Osteocyte (in vitro differentiated cells): ENCODE results near the gene RFTN2. TPM values are rescaled to one million over a fixed set of nuclear protein-coding genes. Genes with fewer than 3 reads are reported as not detected.
A peak's percentile ranks its signal among the peaks of the same experiment; 100 is the strongest.

Source experiments
- DNase-seq: peaks from one replicate; pipeline ENCODE4 v3.0.0; 2021; ENCODE audit warnings: mixed read lengths; ENCODE audit not compliant: unreplicated experiment; ENCODE audit errors: extremely low spot score
- H3K27ac Mint-ChIP-seq: one replicate; pipeline ENCODE4 v1.8.0; 2021; ENCODE audit warnings: mild to moderate bottlenecking, mixed read lengths; ENCODE audit not compliant: unreplicated experiment
- H3K27me3 Mint-ChIP-seq: one replicate; pipeline ENCODE4 v1.8.0; 2021; ENCODE audit warnings: mixed read lengths; ENCODE audit not compliant: unreplicated experiment
- H3K36me3 Mint-ChIP-seq: one replicate; pipeline ENCODE4 v1.8.0; 2021; ENCODE audit warnings: mixed read lengths; ENCODE audit not compliant: unreplicated experiment
- H3K4me1 Mint-ChIP-seq: one replicate; pipeline ENCODE4 v1.8.0; 2021; ENCODE audit warnings: mixed read lengths; ENCODE audit not compliant: unreplicated experiment
- H3K4me3 Mint-ChIP-seq: one replicate; pipeline ENCODE4 v1.8.0; 2021; ENCODE audit warnings: mild to moderate bottlenecking, moderate library complexity, mixed read lengths; ENCODE audit not compliant: unreplicated experiment
- H3K9me3 Mint-ChIP-seq: one replicate; pipeline ENCODE4 v1.8.0; 2021; ENCODE audit warnings: mixed read lengths; ENCODE audit not compliant: unreplicated experiment
- CTCF ChIP-seq: fragments of 200-600 bp; sonication (generic); IDR thresholded peaks from 2 replicates; pipeline ENCODE4 v1.5.0; 2021; ENCODE audit warnings: antibody characterized with exemption, mild to moderate bottlenecking, moderate library complexity
- total RNA-seq: library from RNA; stranded (reverse); gene quantifications from 2 replicates; pipeline ENCODE4 v1.2.1, GENCODE V29; 2021

RFTN2 gene
- total RNA-seq, 1 donor from 2014 or later: 29.4 TPM

- peaks cover 20% of the 10 kb centered on the region for H3K4me1 Mint-ChIP-seq
- H3K27ac Mint-ChIP-seq: peak overlapping the region; percentile 9
- no peak for DNase-seq
- H3K4me3 Mint-ChIP-seq: no peak overlapping the region
- no peaks in the 10 kb centered on the region for H3K27me3 Mint-ChIP-seq
- TF ChIP-seq CTCF: no peak
- peaks cover 25% of the 10 kb centered on the region for H3K36me3 Mint-ChIP-seq
- peaks cover 8% of the 10 kb centered on the region for H3K9me3 Mint-ChIP-seq
Measured at GRCh38 chr2:197576631-197577030, 98.8 kb downstream of the RFTN2 start.

- H3K4me1 Mint-ChIP-seq: peaks cover 25% of the 10 kb centered on the region
- peak overlapping the region; percentile 42 for H3K27ac Mint-ChIP-seq
- H3K36me3 Mint-ChIP-seq: peaks cover 25% of the 10 kb centered on the region
- H3K27me3 Mint-ChIP-seq: no peaks in the 10 kb centered on the region
- no peak for DNase-seq
- H3K9me3 Mint-ChIP-seq: peaks cover 8% of the 10 kb centered on the region
- H3K4me3 Mint-ChIP-seq: no peak overlapping the region
- no peak for TF ChIP-seq CTCF
Measured at GRCh38 chr2:197575987-197576386, 99.4 kb downstream of the RFTN2 start.

GRCh38 chr2:197573608-197574007 is 101.8 kb downstream of the RFTN2 start:
- H3K27me3 Mint-ChIP-seq: no peaks in the 10 kb centered on the region

GRCh38 chr2:197571627-197572271 is 103.6 kb downstream of the RFTN2 start:
- DNase-seq: no peak
- Mint-ChIP-seq H3K9me3 (peaks cover 8% of the 10 kb centered on the region), H3K4me1 (peaks cover 18% of the 10 kb centered on the region), H3K27me3 (no peaks in the 10 kb centered on the region), H3K27ac (peak overlapping the region; percentile 21), H3K4me3 (no peak overlapping the region), H3K36me3 (peaks cover 31% of the 10 kb centered on the region)
- TF ChIP-seq CTCF: no peak

More at GRCh38 chr2:197573608-197574007, 101.8 kb downstream of the RFTN2 start:
- peaks cover 25% of the 10 kb centered on the region for H3K36me3 Mint-ChIP-seq
- H3K4me1 Mint-ChIP-seq: peaks cover 25% of the 10 kb centered on the region
- TF ChIP-seq CTCF: no peak
- no peak overlapping the region for H3K4me3 Mint-ChIP-seq
- H3K9me3 Mint-ChIP-seq: peaks cover 8% of the 10 kb centered on the region
- no peak overlapping the region for H3K27ac Mint-ChIP-seq
- no peak for DNase-seq

GRCh38 chr2:197560146-197560665 is 115.2 kb downstream of the RFTN2 start:
- no peak for TF ChIP-seq CTCF
- no peak overlapping the region for H3K4me3 Mint-ChIP-seq
- peaks cover 20% of the 10 kb centered on the region for H3K36me3 Mint-ChIP-seq
- H3K27me3 Mint-ChIP-seq: no peaks in the 10 kb centered on the region
- H3K9me3 Mint-ChIP-seq: peaks cover 6% of the 10 kb centered on the region
- no peak for DNase-seq
- H3K27ac Mint-ChIP-seq: no peak overlapping the region
- no peaks in the 10 kb centered on the region for H3K4me1 Mint-ChIP-seq
